HG03469 (cell line): ENCODE measurements around the gene JAG2.

Experiments used
- ATAC-seq: cut with Tn5 transposase; IDR thresholded peaks from one replicate; pipeline ENCODE4 v1.9.1; 2021; ENCODE audit warnings: mild to moderate bottlenecking, moderate library complexity, moderate number of reproducible peaks; ENCODE audit not compliant: unreplicated experiment

JAG2 gene

GRCh38 chr14:105204206-105204930, 35.8 kb upstream of the JAG2 start:
- ATAC-seq = no peak

- no peak for ATAC-seq
Measured at GRCh38 chr14:105203701-105204100, 35.1 kb upstream of the JAG2 start.

GRCh38 chr14:105203057-105203531, 34.5 kb upstream of the JAG2 start:
- no peak for ATAC-seq

- no peak for ATAC-seq
Measured at GRCh38 chr14:105201925-105202513, 33.4 kb upstream of the JAG2 start.

- no peak for ATAC-seq
Measured at GRCh38 chr14:105201156-105201924, 32.8 kb upstream of the JAG2 start.

- ATAC-seq = no peak
Measured at GRCh38 chr14:105200641-105201040, 32.1 kb upstream of the JAG2 start.

- ATAC-seq = no peak
Measured at GRCh38 chr14:105200074-105200473, 31.5 kb upstream of the JAG2 start.

GRCh38 chr14:105199093-105199492, 30.5 kb upstream of the JAG2 start:
- no peak for ATAC-seq

- no peak for ATAC-seq
Measured at GRCh38 chr14:105198588-105198987, 30.0 kb upstream of the JAG2 start.

GRCh38 chr14:105197211-105197641, 28.6 kb upstream of the JAG2 start:
- ATAC-seq = no peak

- ATAC-seq = no peak
Measured at GRCh38 chr14:105196265-105196960, 27.8 kb upstream of the JAG2 start.

GRCh38 chr14:105195522-105196264, 27.1 kb upstream of the JAG2 start:
- no peak for ATAC-seq

- ATAC-seq = no peak
Measured at GRCh38 chr14:105195051-105195450, 26.5 kb upstream of the JAG2 start.

GRCh38 chr14:105193916-105194782, 25.6 kb upstream of the JAG2 start:
- no peak for ATAC-seq

GRCh38 chr14:105192866-105193731, 24.5 kb upstream of the JAG2 start:
- no peak for ATAC-seq

- no peak for ATAC-seq
Measured at GRCh38 chr14:105187935-105188524, 19.5 kb upstream of the JAG2 start.

- no peak for ATAC-seq
Measured at GRCh38 chr14:105187116-105187515, 18.5 kb upstream of the JAG2 start.

- no peak for ATAC-seq
Measured at GRCh38 chr14:105185973-105186372, 17.4 kb upstream of the JAG2 start.
